KMS-11 (cell line): ENCODE results near the gene DOCK7.
A peak's percentile ranks its signal among the peaks of the same experiment; 100 is the strongest.

Experiments used
- H2AFZ ChIP-seq: fragments of 200-600 bp; sonication (generic); 2 replicates; pipeline ENCODE4 v1.6.1; 2016; ENCODE audit warnings: antibody characterized with exemption, mixed run types, low read depth
- H3K27ac ChIP-seq: fragments of 200-600 bp; sonication (generic); 2 replicates; pipeline ENCODE4 v1.6.1; 2016; ENCODE audit warnings: mild to moderate bottlenecking, mixed run types
- H3K27me3 ChIP-seq: fragments of 200-600 bp; sonication (generic); 2 replicates; pipeline ENCODE4 v1.6.1; 2017; ENCODE audit warnings: mild to moderate bottlenecking, low read depth, mixed run types, moderate library complexity; ENCODE audit not compliant: insufficient read depth
- H3K36me3 ChIP-seq: fragments of 200-600 bp; sonication (generic); 2 replicates; pipeline ENCODE4 v1.6.1; 2017; ENCODE audit warnings: mild to moderate bottlenecking, mixed run types; ENCODE audit not compliant: insufficient read depth
- H3K4me1 ChIP-seq: fragments of 200-600 bp; sonication (generic); 2 replicates; pipeline ENCODE4 v1.6.1; 2016; ENCODE audit warnings: mild to moderate bottlenecking, low read depth, mixed run types; ENCODE audit not compliant: poor library complexity, severe bottlenecking
- H3K4me2 ChIP-seq: fragments of 200-600 bp; sonication (generic); 2 replicates; pipeline ENCODE4 v1.7.0; 2016; ENCODE audit warnings: mild to moderate bottlenecking, mixed run types
- H3K4me3 ChIP-seq: fragments of 200-600 bp; sonication (generic); IDR thresholded peaks from 2 replicates; pipeline ENCODE4 v1.6.1; 2017; ENCODE audit warnings: low read depth, low read length, mixed read lengths; ENCODE audit not compliant: insufficient read depth
- H3K79me2 ChIP-seq: fragments of 200-600 bp; sonication (generic); 2 replicates; pipeline ENCODE4 v1.6.1; 2016; ENCODE audit warnings: low read depth, mixed run types; ENCODE audit not compliant: insufficient read depth
- H3K9ac ChIP-seq: fragments of 200-600 bp; sonication (generic); 2 replicates; pipeline ENCODE4 v1.6.1; 2016; ENCODE audit warnings: mild to moderate bottlenecking, mixed run types
- H4K20me1 ChIP-seq: fragments of 200-600 bp; sonication (generic); 2 replicates; pipeline ENCODE4 v1.6.1; 2016; ENCODE audit warnings: mild to moderate bottlenecking, mixed run types; ENCODE audit not compliant: insufficient read depth
- CTCF ChIP-seq: fragments of 200-600 bp; sonication (generic); conservative IDR thresholded peaks from 2 replicates; pipeline ENCODE4 v1.6.1; 2017; ENCODE audit warnings: low read depth, mild to moderate bottlenecking, antibody characterized with exemption, low read length, moderate library complexity, mixed read lengths

Gene DOCK7

GRCh38 chr1:62687903-62688686 lies at the start of gene DOCK7:
DOCK7 (minus strand) TSS chr1:62688386; CDS start chr1:62688264, 122 bp downstream.
- H4K20me1 ChIP-seq: no peaks in the 10 kb centered on the region
- H3K4me2 ChIP-seq: peak within 1 kb of the TSS; percentile 97
- TF ChIP-seq CTCF: no peak
- H3K9ac ChIP-seq: peak within 1 kb of the TSS; percentile 59; the same call in 1 of the 2 replicates
- H3K79me2 ChIP-seq: no peaks in the 10 kb centered on the region
- no peak within 1 kb of the TSS for H3K27ac ChIP-seq
- H3K4me1 ChIP-seq: peaks cover 20% of the 10 kb centered on the region
- H3K4me3 ChIP-seq: peak within 1 kb of the TSS; percentile 78
- peak within 1 kb of the TSS; percentile 95 for H2AFZ ChIP-seq
- H3K36me3 ChIP-seq: no peaks in the 10 kb centered on the region
- H3K27me3 ChIP-seq: no peaks in the 10 kb centered on the region

- H3K9ac ChIP-seq: no peak overlapping the region
- H3K79me2 ChIP-seq: no peaks in the 10 kb centered on the region
- no peaks in the 10 kb centered on the region for H3K4me1 ChIP-seq
- no peak overlapping the region for H2AFZ ChIP-seq
- no peak overlapping the region for H3K27ac ChIP-seq
- no peaks in the 10 kb centered on the region for H4K20me1 ChIP-seq
- H3K4me3 ChIP-seq: no peak overlapping the region
- H3K4me2 ChIP-seq: no peak overlapping the region
- H3K27me3 ChIP-seq: no peaks in the 10 kb centered on the region
- no peak for TF ChIP-seq CTCF
- no peaks in the 10 kb centered on the region for H3K36me3 ChIP-seq
Observed at GRCh38 chr1:62735491-62736171, 47.4 kb upstream of the DOCK7 start.

- H3K79me2 ChIP-seq: no peaks in the 10 kb centered on the region
- H3K4me2 ChIP-seq: no peak overlapping the region
- no peak overlapping the region for H3K27ac ChIP-seq
- no peaks in the 10 kb centered on the region for H3K4me1 ChIP-seq
- H3K27me3 ChIP-seq: no peaks in the 10 kb centered on the region
- H4K20me1 ChIP-seq: no peaks in the 10 kb centered on the region
- H2AFZ ChIP-seq: no peak overlapping the region
- no peak overlapping the region for H3K9ac ChIP-seq
- H3K4me3 ChIP-seq: no peak overlapping the region
- no peak for TF ChIP-seq CTCF
- no peaks in the 10 kb centered on the region for H3K36me3 ChIP-seq
Observed at GRCh38 chr1:62732331-62732730, 44.1 kb upstream of the DOCK7 start.

GRCh38 chr1:62728963-62729362 lies 40.8 kb upstream of the DOCK7 start:
- Histone ChIP-seq H3K4me2 (no peak overlapping the region), H3K9ac (no peak overlapping the region), H3K27ac (no peak overlapping the region), H3K27me3 (no peaks in the 10 kb centered on the region), H4K20me1 (no peaks in the 10 kb centered on the region), H3K4me1 (peaks cover 11% of the 10 kb centered on the region), H3K4me3 (no peak overlapping the region), H3K79me2 (no peaks in the 10 kb centered on the region), H3K36me3 (no peaks in the 10 kb centered on the region), H2AFZ (no peak overlapping the region)
- TF ChIP-seq CTCF: no peak
